ENCODE data around the gene FRG2.
"Not testable (repeated sequence)": the region's sequence is repeated elsewhere in the genome, so short reads cannot be mapped to it uniquely, and the experiment has no call there.

- not testable (repeated sequence) for TF ChIP-seq CTCF, POLR2A, POLR2AphosphoS5 (IDR thresholded peaks at IDR 0.05)
These were observed 4.2 kb upstream of the FRG2 start for GRCh38 chr4:190031264-190031663.
